ENCODE measurements around the gene YWHAE.

- TF ChIP-seq POLR2A (IDR thresholded peaks at IDR 0.05): no peak
- TF ChIP-seq, protein P1, sequence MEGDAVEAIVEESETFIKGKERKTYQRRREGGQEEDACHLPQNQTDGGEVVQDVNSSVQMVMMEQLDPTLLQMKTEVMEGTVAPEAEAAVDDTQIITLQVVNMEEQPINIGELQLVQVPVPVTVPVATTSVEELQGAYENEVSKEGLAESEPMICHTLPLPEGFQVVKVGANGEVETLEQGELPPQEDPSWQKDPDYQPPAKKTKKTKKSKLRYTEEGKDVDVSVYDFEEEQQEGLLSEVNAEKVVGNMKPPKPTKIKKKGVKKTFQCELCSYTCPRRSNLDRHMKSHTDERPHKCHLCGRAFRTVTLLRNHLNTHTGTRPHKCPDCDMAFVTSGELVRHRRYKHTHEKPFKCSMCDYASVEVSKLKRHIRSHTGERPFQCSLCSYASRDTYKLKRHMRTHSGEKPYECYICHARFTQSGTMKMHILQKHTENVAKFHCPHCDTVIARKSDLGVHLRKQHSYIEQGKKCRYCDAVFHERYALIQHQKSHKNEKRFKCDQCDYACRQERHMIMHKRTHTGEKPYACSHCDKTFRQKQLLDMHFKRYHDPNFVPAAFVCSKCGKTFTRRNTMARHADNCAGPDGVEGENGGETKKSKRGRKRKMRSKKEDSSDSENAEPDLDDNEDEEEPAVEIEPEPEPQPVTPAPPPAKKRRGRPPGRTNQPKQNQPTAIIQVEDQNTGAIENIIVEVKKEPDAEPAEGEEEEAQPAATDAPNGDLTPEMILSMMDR (IDR thresholded peaks at IDR 0.05): no peak
Observed at GRCh38 chr17:1368588-1368987, 31.4 kb downstream of the YWHAE start.

All from right lobe of liver (tissue), 4 donors.